Measurements from ENCODE around the gene SAPCD1.

GRCh38 chr6:31723245-31723979 is 39.0 kb upstream of the SAPCD1 start, which contains the start of gene MPIG6B:
- TF ChIP-seq, protein P1, sequence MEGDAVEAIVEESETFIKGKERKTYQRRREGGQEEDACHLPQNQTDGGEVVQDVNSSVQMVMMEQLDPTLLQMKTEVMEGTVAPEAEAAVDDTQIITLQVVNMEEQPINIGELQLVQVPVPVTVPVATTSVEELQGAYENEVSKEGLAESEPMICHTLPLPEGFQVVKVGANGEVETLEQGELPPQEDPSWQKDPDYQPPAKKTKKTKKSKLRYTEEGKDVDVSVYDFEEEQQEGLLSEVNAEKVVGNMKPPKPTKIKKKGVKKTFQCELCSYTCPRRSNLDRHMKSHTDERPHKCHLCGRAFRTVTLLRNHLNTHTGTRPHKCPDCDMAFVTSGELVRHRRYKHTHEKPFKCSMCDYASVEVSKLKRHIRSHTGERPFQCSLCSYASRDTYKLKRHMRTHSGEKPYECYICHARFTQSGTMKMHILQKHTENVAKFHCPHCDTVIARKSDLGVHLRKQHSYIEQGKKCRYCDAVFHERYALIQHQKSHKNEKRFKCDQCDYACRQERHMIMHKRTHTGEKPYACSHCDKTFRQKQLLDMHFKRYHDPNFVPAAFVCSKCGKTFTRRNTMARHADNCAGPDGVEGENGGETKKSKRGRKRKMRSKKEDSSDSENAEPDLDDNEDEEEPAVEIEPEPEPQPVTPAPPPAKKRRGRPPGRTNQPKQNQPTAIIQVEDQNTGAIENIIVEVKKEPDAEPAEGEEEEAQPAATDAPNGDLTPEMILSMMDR (IDR thresholded peaks at IDR 0.05 in 8 of 11, conservative IDR thresholded peaks at IDR 0.05 in 3 of 11): no peak
- TF ChIP-seq POLR2A (IDR thresholded peaks at IDR 0.05) (no peak), POLR2AphosphoS5 (IDR thresholded peaks at IDR 0.05) (peak in 1 of 3 donors; percentile 55)
